ENCODE results near the gene DSCAM.

DSCAM gene

GRCh38 chr21:40813918-40814317 lies 33.0 kb downstream of the DSCAM start:
- H3K4me1 Mint-ChIP-seq, result no peaks in the 10 kb centered on the region
- no peak overlapping the region for H3K27ac Mint-ChIP-seq
- ATAC-seq (no peak), DNase-seq (ENCODE audit: low spot score in 2 of 2) (no peak)
- H3K9me3 Mint-ChIP-seq, result peaks cover 13% of the 10 kb centered on the region
- no peaks in the 10 kb centered on the region for H3K36me3 Mint-ChIP-seq
- H3K4me3 Mint-ChIP-seq, result no peak overlapping the region

- ATAC-seq, result no peak
- Mint-ChIP-seq H3K4me1 (no peaks in the 10 kb centered on the region), H3K27ac (no peak overlapping the region)
Observed at GRCh38 chr21:40809673-40810197, 37.2 kb downstream of the DSCAM start.

GRCh38 chr21:40803101-40803500 lies 43.9 kb downstream of the DSCAM start:
- no peaks in the 10 kb centered on the region for H3K4me1 Mint-ChIP-seq
- H3K9me3 Mint-ChIP-seq, result peaks cover 26% of the 10 kb centered on the region
- ATAC-seq, result no peak
- DNase-seq (ENCODE audit: low spot score in 2 of 2), result no peak
- H3K36me3 Mint-ChIP-seq, result no peaks in the 10 kb centered on the region
- no peak overlapping the region for H3K27ac Mint-ChIP-seq
- no peak overlapping the region for H3K4me3 Mint-ChIP-seq

More at GRCh38 chr21:40809673-40810197, 37.2 kb downstream of the DSCAM start:
- H3K4me3 Mint-ChIP-seq, result no peak overlapping the region
- no peaks in the 10 kb centered on the region for H3K36me3 Mint-ChIP-seq
- DNase-seq (ENCODE audit: low spot score in 2 of 2), result no peak
- peaks cover 21% of the 10 kb centered on the region for H3K9me3 Mint-ChIP-seq

- H3K4me3 Mint-ChIP-seq, result no peak overlapping the region
- no peak overlapping the region for H3K27ac Mint-ChIP-seq
- no peaks in the 10 kb centered on the region for H3K36me3 Mint-ChIP-seq
- peaks cover 19% of the 10 kb centered on the region for H3K9me3 Mint-ChIP-seq
- no peaks in the 10 kb centered on the region for H3K4me1 Mint-ChIP-seq
- DNase-seq (ENCODE audit: low spot score in 2 of 2) (no peak), ATAC-seq (no peak)
Observed at GRCh38 chr21:40800126-40800525, 46.8 kb downstream of the DSCAM start.

- H3K4me1 Mint-ChIP-seq, result no peaks in the 10 kb centered on the region
- no peak overlapping the region for H3K4me3 Mint-ChIP-seq
- no peak overlapping the region for H3K27ac Mint-ChIP-seq
- ATAC-seq (no peak), DNase-seq (ENCODE audit: low spot score in 2 of 2) (no peak)
- no peaks in the 10 kb centered on the region for H3K36me3 Mint-ChIP-seq
- H3K9me3 Mint-ChIP-seq, result peaks cover 13% of the 10 kb centered on the region
Observed at GRCh38 chr21:40797891-40798290, 49.1 kb downstream of the DSCAM start.

- H3K4me3 Mint-ChIP-seq, result no peak overlapping the region
- peaks cover 13% of the 10 kb centered on the region for H3K9me3 Mint-ChIP-seq
- no peaks in the 10 kb centered on the region for H3K36me3 Mint-ChIP-seq
- DNase-seq (ENCODE audit: low spot score in 2 of 2), result no peak
- no peaks in the 10 kb centered on the region for H3K4me1 Mint-ChIP-seq
- ATAC-seq, result no peak
- no peak overlapping the region for H3K27ac Mint-ChIP-seq
Observed at GRCh38 chr21:40797410-40797809, 49.5 kb downstream of the DSCAM start.

GRCh38 chr21:40796464-40796863 lies 50.5 kb downstream of the DSCAM start:
- Mint-ChIP-seq H3K4me1 (no peaks in the 10 kb centered on the region), H3K36me3 (no peaks in the 10 kb centered on the region), H3K9me3 (peaks cover 13% of the 10 kb centered on the region), H3K27ac (no peak overlapping the region), H3K4me3 (no peak overlapping the region)
- DNase-seq (ENCODE audit: low spot score in 2 of 2), result no peak
- ATAC-seq, result no peak

- Mint-ChIP-seq H3K4me1 (no peaks in the 10 kb centered on the region), H3K9me3 (peaks cover 10% of the 10 kb centered on the region), H3K36me3 (no peaks in the 10 kb centered on the region), H3K4me3 (no peak overlapping the region), H3K27ac (no peak overlapping the region)
- no peak for ATAC-seq
- no peak for DNase-seq (ENCODE audit: low spot score in 2 of 2)
Observed at GRCh38 chr21:40795313-40795712, 51.6 kb downstream of the DSCAM start.

GRCh38 chr21:40792691-40793456 lies 54.1 kb downstream of the DSCAM start:
- Mint-ChIP-seq H3K9me3 (peaks cover 7% of the 10 kb centered on the region), H3K4me1 (no peaks in the 10 kb centered on the region), H3K27ac (no peak overlapping the region), H3K4me3 (no peak overlapping the region), H3K36me3 (no peaks in the 10 kb centered on the region)
- ATAC-seq (no peak), DNase-seq (ENCODE audit: low spot score in 2 of 2) (no peak)

GRCh38 chr21:40788635-40789034 lies 58.3 kb downstream of the DSCAM start:
- no peaks in the 10 kb centered on the region for H3K4me1 Mint-ChIP-seq
- no peak overlapping the region for H3K27ac Mint-ChIP-seq
- H3K9me3 Mint-ChIP-seq, result peaks cover 10% of the 10 kb centered on the region
- H3K4me3 Mint-ChIP-seq, result no peak overlapping the region
- H3K36me3 Mint-ChIP-seq, result no peaks in the 10 kb centered on the region
- DNase-seq (ENCODE audit: low spot score in 2 of 2) (no peak), ATAC-seq (no peak)

- Mint-ChIP-seq H3K4me1 (no peaks in the 10 kb centered on the region), H3K36me3 (no peaks in the 10 kb centered on the region), H3K4me3 (no peak overlapping the region), H3K9me3 (peaks cover 10% of the 10 kb centered on the region), H3K27ac (no peak overlapping the region)
- ATAC-seq (no peak), DNase-seq (ENCODE audit: low spot score in 2 of 2) (no peak)
Observed at GRCh38 chr21:40783404-40783803, 63.6 kb downstream of the DSCAM start.

GRCh38 chr21:40770435-40771055 lies 76.4 kb downstream of the DSCAM start:
- ATAC-seq, result no peak
- H3K9me3 Mint-ChIP-seq, result peaks cover 2% of the 10 kb centered on the region
- H3K4me1 Mint-ChIP-seq, result no peaks in the 10 kb centered on the region
- H3K27ac Mint-ChIP-seq, result no peak overlapping the region
- H3K4me3 Mint-ChIP-seq, result no peak overlapping the region
- no peak for DNase-seq (ENCODE audit: low spot score in 2 of 2)
- no peaks in the 10 kb centered on the region for H3K36me3 Mint-ChIP-seq

GRCh38 chr21:40769231-40769630 lies 77.7 kb downstream of the DSCAM start:
- ATAC-seq (no peak), DNase-seq (ENCODE audit: low spot score in 2 of 2) (no peak)
- Mint-ChIP-seq H3K36me3 (no peaks in the 10 kb centered on the region), H3K9me3 (peaks cover 2% of the 10 kb centered on the region), H3K27ac (no peak overlapping the region), H3K4me3 (no peak overlapping the region), H3K4me1 (no peaks in the 10 kb centered on the region)

GRCh38 chr21:40768056-40768455 lies 78.9 kb downstream of the DSCAM start:
- ATAC-seq, result no peak
- Mint-ChIP-seq H3K36me3 (no peaks in the 10 kb centered on the region), H3K4me1 (no peaks in the 10 kb centered on the region), H3K27ac (no peak overlapping the region), H3K4me3 (no peak overlapping the region), H3K9me3 (no peaks in the 10 kb centered on the region)
- no peak for DNase-seq (ENCODE audit: low spot score in 2 of 2)

- no peaks in the 10 kb centered on the region for H3K36me3 Mint-ChIP-seq
- DNase-seq (ENCODE audit: low spot score in 2 of 2) (no peak), ATAC-seq (no peak)
- H3K27ac Mint-ChIP-seq, result no peak overlapping the region
- H3K4me1 Mint-ChIP-seq, result no peaks in the 10 kb centered on the region
- H3K9me3 Mint-ChIP-seq, result no peaks in the 10 kb centered on the region
- no peak overlapping the region for H3K4me3 Mint-ChIP-seq
Observed at GRCh38 chr21:40766381-40766780, 80.6 kb downstream of the DSCAM start.

GRCh38 chr21:40765811-40766210 lies 81.1 kb downstream of the DSCAM start:
- Mint-ChIP-seq H3K27ac (no peak overlapping the region), H3K4me1 (no peaks in the 10 kb centered on the region), H3K4me3 (no peak overlapping the region), H3K36me3 (no peaks in the 10 kb centered on the region), H3K9me3 (no peaks in the 10 kb centered on the region)
- ATAC-seq (no peak), DNase-seq (ENCODE audit: low spot score in 2 of 2) (no peak)

Data from stimulated activated effector memory CD8-positive, alpha-beta T cell treated with anti-CD3 and anti-CD28 coated beads, Interleukin-12 subunit alpha, Interleukin-12 subunit beta, amount 100 ng/mL, for 72 hours (primary cell).